ENCODE data around the gene ANKRD13B.
"Not testable (repeated sequence)": the region's sequence is repeated elsewhere in the genome, so short reads cannot be mapped to it uniquely, and the experiment has no call there.

- TF ChIP-seq ESRRG (CRISPR knock-in tag; IDR thresholded peaks at IDR 0.05); TOX (CRISPR knock-in tag; IDR thresholded peaks at IDR 0.05; ENCODE audit: borderline replicate concordance); ARNTL (CRISPR knock-in tag; IDR thresholded peaks at IDR 0.05; ENCODE audit: borderline replicate concordance, low read depth): not testable (repeated sequence)
- TF ChIP-seq, protein P1, sequence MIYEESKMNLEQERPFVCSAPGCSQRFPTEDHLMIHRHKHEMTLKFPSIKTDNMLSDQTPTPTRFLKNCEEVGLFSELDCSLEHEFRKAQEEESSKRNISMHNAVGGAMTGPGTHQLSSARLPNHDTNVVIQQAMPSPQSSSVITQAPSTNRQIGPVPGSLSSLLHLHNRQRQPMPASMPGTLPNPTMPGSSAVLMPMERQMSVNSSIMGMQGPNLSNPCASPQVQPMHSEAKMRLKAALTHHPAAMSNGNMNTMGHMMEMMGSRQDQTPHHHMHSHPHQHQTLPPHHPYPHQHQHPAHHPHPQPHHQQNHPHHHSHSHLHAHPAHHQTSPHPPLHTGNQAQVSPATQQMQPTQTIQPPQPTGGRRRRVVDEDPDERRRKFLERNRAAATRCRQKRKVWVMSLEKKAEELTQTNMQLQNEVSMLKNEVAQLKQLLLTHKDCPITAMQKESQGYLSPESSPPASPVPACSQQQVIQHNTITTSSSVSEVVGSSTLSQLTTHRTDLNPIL (CRISPR knock-in tag; IDR thresholded peaks at IDR 0.05; ENCODE audit: low read depth) = not testable (repeated sequence)
Measured at GRCh38 chr17:29651913-29652312, 59.0 kb downstream of the ANKRD13B start.

Measured in SK-N-SH treated with all-trans-retinoic acid at 6 μM for 48 hours (cell line).